Spleen (tissue), 11 donors: ENCODE results near the gene ZNF473. TPM values are rescaled to one million over a fixed set of nuclear protein-coding genes. Genes with fewer than 3 reads are reported as not detected.
A peak's percentile ranks its signal among the peaks of the same experiment; 100 is the strongest.

Source experiments
- DNase-seq: peaks from one replicate; pipeline ENCODE4 v3.0.0-alpha.2; 2020
- H3K27ac ChIP-seq, 8 donors: fragments of 200-600 bp; sonication (generic) in 7 of 8; 1 replicate in 4 of 8; 2 replicates in 4 of 8; pipeline versions ENCODE4 v1.5.0 to v1.8.0; 2016 to 2021; ENCODE audit warnings: inconsistent platforms in 4 of 8, mild to moderate bottlenecking in 4 of 8, moderate library complexity in 1 of 8
- H3K27me3 ChIP-seq, 7 donors: fragments of 200-600 bp; sonication (generic) in 6 of 7; replicated peaks in 1 of 7; 1 replicate in 4 of 7; 2 replicates in 3 of 7; pipeline versions ENCODE4 v1.5.0 to v1.8.0; 2016 to 2021; ENCODE audit warnings: inconsistent platforms in 3 of 7, mild to moderate bottlenecking in 1 of 7
- H3K36me3 ChIP-seq, 6 donors: fragments of 200-600 bp; sonication (generic) in 5 of 6; 1 replicate in 4 of 6; 2 replicates in 2 of 6; pipeline versions ENCODE4 v1.5.0 to v1.8.0; 2016 to 2021; ENCODE audit warnings: inconsistent platforms in 2 of 6
- H3K4me1 ChIP-seq, 6 donors: fragments of 200-600 bp; sonication (generic) in 5 of 6; 1 replicate in 3 of 6; 2 replicates in 3 of 6; pipeline versions ENCODE4 v1.5.0 to v1.8.0; 2016 to 2021; ENCODE audit warnings: inconsistent platforms in 3 of 6
- H3K4me3 ChIP-seq, 8 donors: fragments of 200-600 bp; sonication (generic) in 7 of 8; 1 replicate in 4 of 8; 2 replicates in 4 of 8; pipeline versions ENCODE4 v1.5.0 to v1.8.0; 2016 to 2021; ENCODE audit warnings: inconsistent platforms in 4 of 8, mild to moderate bottlenecking in 4 of 8, moderate library complexity in 2 of 8
- H3K9me3 ChIP-seq, 8 donors: fragments of 200-600 bp; sonication (generic) in 7 of 8; 1 replicate in 4 of 8; 2 replicates in 4 of 8; pipeline versions ENCODE4 v1.5.0 to v1.8.0; 2016 to 2021; ENCODE audit warnings: inconsistent platforms in 4 of 8
- CTCF ChIP-seq, 11 experiments: fragments of 200-600 bp in 7 of 11; fragments of 450-650 bp in 4 of 11; sonication (generic) in 4 of 11; IDR thresholded peaks in 8 of 11; conservative IDR thresholded peaks in 3 of 11; 1 replicate in 7 of 11; 2 replicates in 4 of 11; pipeline versions ENCODE4 v1.4.0 to v1.8.0; 2016 to 2021; ENCODE audit warnings: antibody characterized with exemption in 11 of 11, inconsistent platforms in 4 of 11, mild to moderate bottlenecking in 1 of 11
- POLR2A ChIP-seq, 3 donors: fragments of 450-650 bp; IDR thresholded peaks; one replicate each; pipeline ENCODE4 v1.5.1; 2017; ENCODE audit warnings: antibody characterized with exemption in 3 of 3, mild to moderate bottlenecking in 1 of 3
- POLR2AphosphoS5 ChIP-seq, 3 donors: sonication (generic); formaldehyde crosslinking; IDR thresholded peaks; one replicate each; pipeline ENCODE4 v1.5.1; 2017; ENCODE audit warnings: antibody characterized with exemption in 3 of 3
- WGBS, 5 donors: extraction: QIAGEN DNeasy Blood & Tissue Kit in 3 of 5; methylation state at CpG; one replicate each; pipeline versions ENCODE4 v1.1.5 to v1.1.7; 2013 to 2018; 5-methylcytosine and 5-hydroxymethylcytosine counted together
- intact Hi-C: fragments of 100-400 bp; cut with DNase I; formaldehyde crosslinking; loops from one replicate; pipeline ENCODE4 v1.15.0; 2023; ENCODE audit warnings: low total_unique reads
- polyA plus RNA-seq, 3 donors: library from polyadenylated mRNA; stranded (reverse); fragments of 200-250 nt; gene quantifications; one replicate each; pipeline ENCODE4 v1.2.1, GENCODE V29; 2013
- total RNA-seq, 7 donors: library from RNA; depleted of rRNA in 3 of 7; stranded (reverse); fragments of >200 nt in 3 of 7; fragmentation: NEBNext Ultra II Directional in 4 of 7; extraction: Animal tissue kit (Norgen Biotek cat#: 25700) in 4 of 7; gene quantifications; one replicate each; pipeline versions ENCODE4 v1.1.0 to v1.2.1, GENCODE V29; 2016 to 2021
- donor health status: healthy with polysubstance abuse.
- donor health status: DM: no; HTN: no; CAD: no; lungs with moderate emphysema.
- donor health status: DM: no; HTN: no; CAD: no.
- donor health status: Bipolar disorder and iron deficiency.
- donor health status: healthy.
- donor health status: DM: no; HTN: no; CAD: no.
- donor health status: DM: yes; HTN: yes; CAD: no.

The ZNF473 gene
- total and polyA plus RNA-seq, 10 donors = 2.4 to 24.2 (median 17.0) TPM

GRCh38 chr19:50001775-50002174 lies 24.0 kb upstream of the ZNF473 start:
- no peaks in the 10 kb centered on the region for H3K27me3 ChIP-seq
- peaks cover 0 to 100% (median 95%) of the 10 kb centered on the region in 6 donors for H3K36me3 ChIP-seq
- peaks cover 0 to 44% (median 2%) of the 10 kb centered on the region in 6 donors for H3K4me1 ChIP-seq
- WGBS, 5 donors = 94 to 98% (median 97%) methylated on average over 7 to 8 of the region's 8 CpGs
- H3K27ac ChIP-seq = peak overlapping the region in 1 of 8 donors; percentile 21
- TF ChIP-seq CTCF (IDR thresholded peaks at IDR 0.05 in 8 of 11, conservative IDR thresholded peaks at IDR 0.05 in 3 of 11) = no peak
- TF ChIP-seq POLR2A (IDR thresholded peaks at IDR 0.05) = no peak
- no peak for TF ChIP-seq POLR2AphosphoS5 (IDR thresholded peaks at IDR 0.05)
- intact Hi-C loops = no loop called here
- H3K9me3 ChIP-seq = no peaks in the 10 kb centered on the region
- no peak overlapping the region for H3K4me3 ChIP-seq
- DNase-seq = no peak

GRCh38 chr19:50002386-50002960 lies 23.3 kb upstream of the ZNF473 start:
- 90 to 98% (median 97%) methylated on average over 5 to 6 of the region's 6 CpGs for WGBS, 5 donors
- Histone ChIP-seq H3K27ac (no peak overlapping the region), H3K27me3 (no peaks in the 10 kb centered on the region), H3K4me3 (no peak overlapping the region), H3K9me3 (no peaks in the 10 kb centered on the region), H3K36me3 (peaks cover 0 to 100% (median 96%) of the 10 kb centered on the region in 6 donors), H3K4me1 (peaks cover 0 to 44% (median 2%) of the 10 kb centered on the region in 6 donors)
- intact Hi-C loops = no loop called here
- TF ChIP-seq POLR2AphosphoS5 (IDR thresholded peaks at IDR 0.05) (no peak), CTCF (IDR thresholded peaks at IDR 0.05 in 8 of 11, conservative IDR thresholded peaks at IDR 0.05 in 3 of 11) (no peak), POLR2A (IDR thresholded peaks at IDR 0.05) (no peak)
- DNase-seq = no peak

GRCh38 chr19:50003254-50003788 lies 22.5 kb upstream of the ZNF473 start:
- Histone ChIP-seq H3K27ac (no peak overlapping the region), H3K4me1 (peaks cover 0 to 44% (median 2%) of the 10 kb centered on the region in 6 donors), H3K27me3 (no peaks in the 10 kb centered on the region), H3K36me3 (peaks cover 0 to 100% (median 98%) of the 10 kb centered on the region in 6 donors), H3K4me3 (no peak overlapping the region), H3K9me3 (no peaks in the 10 kb centered on the region)
- no peak for DNase-seq
- WGBS, 5 donors = 83 to 88% (median 86%) methylated on average over 14 to 17 of the region's 17 CpGs
- intact Hi-C loops = no loop called here
- TF ChIP-seq POLR2A (IDR thresholded peaks at IDR 0.05) (no peak), POLR2AphosphoS5 (IDR thresholded peaks at IDR 0.05) (peak in 1 of 3 donors; percentile 26)

- H3K27ac ChIP-seq = peak overlapping the region in 1 of 8 donors; percentile 9
- intact Hi-C loops = no loop called here
These were observed 21.9 kb upstream of the ZNF473 start for GRCh38 chr19:50003810-50004419.

More at GRCh38 chr19:50003810-50004419, 21.9 kb upstream of the ZNF473 start:
- Histone ChIP-seq H3K9me3 (no peaks in the 10 kb centered on the region), H3K4me1 (peaks cover 0 to 44% (median 2%) of the 10 kb centered on the region in 6 donors), H3K36me3 (peaks cover 0 to 100% (median 100%) of the 10 kb centered on the region in 6 donors), H3K4me3 (no peak overlapping the region), H3K27me3 (no peaks in the 10 kb centered on the region)
- WGBS, 5 donors = 70 to 78% (median 73%) methylated on average over 11 of the region's 11 CpGs
- TF ChIP-seq CTCF (IDR thresholded peaks at IDR 0.05 in 8 of 11, conservative IDR thresholded peaks at IDR 0.05 in 3 of 11) (no peak), POLR2AphosphoS5 (IDR thresholded peaks at IDR 0.05) (no peak), POLR2A (IDR thresholded peaks at IDR 0.05) (no peak)
- no peak for DNase-seq
